PC-9 (cell line): Measurements from ENCODE around the gene C1orf74. TPM values are rescaled to one million over a fixed set of nuclear protein-coding genes. Genes with fewer than 3 reads are reported as not detected.

ENCODE experiments used
- BruUV-seq: library from RNA; stranded (reverse); fragments of 400-500 nt; replicated peaks from 2 replicates; lab custom pipeline; 2021; lab: Mats Ljungman, UMichigan
- CTCF ChIA-PET: fragments of 300-600 bp; sonication (Branson Sonifier 250); formaldehyde crosslinking; loops from one replicate; lab custom pipeline; 2022; ENCODE audit warnings: antibody characterized with exemption; lab: Charles Lee
- POLR2A ChIA-PET: fragments of 300-600 bp; sonication (Branson Sonifier 250); formaldehyde crosslinking; loops from one replicate; lab custom pipeline; 2022; ENCODE audit warnings: antibody characterized with exemption; ENCODE audit not compliant: unreplicated experiment; lab: Charles Lee
- DNase-seq, 2 experiments: peaks; one replicate each; pipeline versions ENCODE4 v3.0.0 to v3.0.0-alpha.2; 2015 to 2022; ENCODE audit warnings: mixed read lengths in 1 of 2
- H2AFZ ChIP-seq: fragments of 200-600 bp; sonication (generic); 2 replicates; pipeline ENCODE4 v1.8.1; 2017; ENCODE audit warnings: antibody characterized with exemption
- H3F3A ChIP-seq: fragments of 200-600 bp; sonication (generic); 2 replicates; pipeline ENCODE4 v1.8.1; 2017; ENCODE audit warnings: antibody characterized with exemption, mild to moderate bottlenecking, low read depth; ENCODE audit not compliant: insufficient read depth
- H3K27ac ChIP-seq: fragments of 200-600 bp; sonication (generic); 2 replicates; pipeline ENCODE4 v1.6.1; 2016; ENCODE audit warnings: mixed run types
- H3K27me3 ChIP-seq: fragments of 200-600 bp; sonication (generic); 2 replicates; pipeline ENCODE4 v1.6.1; 2016; ENCODE audit warnings: low read depth, mixed run types; ENCODE audit not compliant: insufficient read depth
- H3K36me3 ChIP-seq: fragments of 200-600 bp; sonication (generic); 2 replicates; pipeline ENCODE4 v1.6.1; 2016; ENCODE audit warnings: low read depth, mixed run types
- H3K4me1 ChIP-seq: fragments of 200-600 bp; sonication (generic); replicated peaks from 2 replicates; pipeline ENCODE4 v1.6.1; 2016; ENCODE audit warnings: mixed run types; ENCODE audit not compliant: insufficient read depth
- H3K4me2 ChIP-seq: fragments of 200-600 bp; sonication (generic); 2 replicates; pipeline ENCODE4 v1.6.1; 2017; ENCODE audit warnings: mixed run types
- H3K4me3 ChIP-seq: fragments of 200-600 bp; sonication (generic); 2 replicates; pipeline ENCODE4 v1.6.1; 2016; ENCODE audit warnings: mixed run types
- H3K79me2 ChIP-seq: fragments of 200-600 bp; sonication (generic); 2 replicates; pipeline ENCODE4 v1.6.1; 2017; ENCODE audit warnings: low read depth, mixed run types
- H3K9me2 ChIP-seq: fragments of 200-600 bp; sonication (generic); 2 replicates; pipeline ENCODE4 v1.8.1; 2017; ENCODE audit warnings: mild to moderate bottlenecking; ENCODE audit not compliant: insufficient read depth
- H3K9me3 ChIP-seq: fragments of 200-600 bp; sonication (generic); 2 replicates; pipeline ENCODE4 v1.8.1; 2016; ENCODE audit warnings: low read depth; ENCODE audit not compliant: insufficient read depth
- H4K20me1 ChIP-seq: fragments of 200-600 bp; sonication (generic); 2 replicates; pipeline ENCODE4 v1.8.1; 2017; ENCODE audit not compliant: insufficient read depth
- EZH2 ChIP-seq: fragments of 200-600 bp; sonication (generic); IDR thresholded peaks from 2 replicates; pipeline ENCODE4 v1.8.0; 2017; ENCODE audit warnings: antibody characterized with exemption, low read depth
- intact Hi-C: fragments of 100-400 bp; cut with micrococcal nuclease; formaldehyde crosslinking; loops from one replicate; pipeline ENCODE4 v1.10.0; 2022; ENCODE audit not compliant: unreplicated experiment
- total RNA-seq: library from RNA; stranded (reverse); gene quantifications from 2 replicates; pipeline ENCODE4 v1.2.3, GENCODE V29; 2021
- TF ChIP-seq, protein P1 (sequence below): fragments of 200-600 bp; sonication (generic); conservative IDR thresholded peaks from 2 replicates; pipeline ENCODE4 v1.6.1; 2017; ENCODE audit warnings: mixed run types, antibody characterized with exemption, mild to moderate bottlenecking, moderate library complexity

The C1orf74 gene
- total RNA-seq, 1 experiment from 2014 or later: 5.0 TPM

DNA sequence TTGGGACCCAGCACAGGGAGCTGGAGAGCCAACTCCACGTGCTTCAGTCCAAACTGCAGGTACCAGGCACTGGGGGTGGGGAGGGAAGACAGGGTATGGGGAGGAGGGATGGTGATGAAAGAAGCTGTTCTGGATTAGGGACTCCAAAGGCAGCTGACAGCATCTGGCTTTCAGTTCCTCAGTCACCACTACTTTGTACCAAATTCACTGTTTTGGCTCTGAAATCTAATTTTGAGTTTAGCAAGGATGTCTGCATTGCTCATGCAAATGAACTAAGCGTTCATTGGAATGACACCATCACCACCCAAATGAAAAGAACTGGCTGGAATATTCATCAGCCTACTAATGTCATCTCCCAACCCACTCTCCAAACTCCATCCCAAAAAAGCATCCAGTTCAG, 8.7 kb downstream of the C1orf74 start:
- intact Hi-C loops: no loop called here
- H3F3A ChIP-seq: 0 out of 2 replicates have a peak, but pooled peaks cover 3% of the 10 kb centered on the region
- H3K4me1 ChIP-seq: peaks cover 7% of the 10 kb centered on the region; the same call in 1 of the 2 replicates
- CTCF ChIA-PET: no interaction called here
- H3K4me2 ChIP-seq: no peak overlapping the region
- POLR2A ChIA-PET: no interaction called here
- no TSS peak for BruUV-seq
- no peak overlapping the region for H3K4me3 ChIP-seq
- no peak for DNase-seq
- TF ChIP-seq EZH2: no peak
- TF ChIP-seq, protein P1, sequence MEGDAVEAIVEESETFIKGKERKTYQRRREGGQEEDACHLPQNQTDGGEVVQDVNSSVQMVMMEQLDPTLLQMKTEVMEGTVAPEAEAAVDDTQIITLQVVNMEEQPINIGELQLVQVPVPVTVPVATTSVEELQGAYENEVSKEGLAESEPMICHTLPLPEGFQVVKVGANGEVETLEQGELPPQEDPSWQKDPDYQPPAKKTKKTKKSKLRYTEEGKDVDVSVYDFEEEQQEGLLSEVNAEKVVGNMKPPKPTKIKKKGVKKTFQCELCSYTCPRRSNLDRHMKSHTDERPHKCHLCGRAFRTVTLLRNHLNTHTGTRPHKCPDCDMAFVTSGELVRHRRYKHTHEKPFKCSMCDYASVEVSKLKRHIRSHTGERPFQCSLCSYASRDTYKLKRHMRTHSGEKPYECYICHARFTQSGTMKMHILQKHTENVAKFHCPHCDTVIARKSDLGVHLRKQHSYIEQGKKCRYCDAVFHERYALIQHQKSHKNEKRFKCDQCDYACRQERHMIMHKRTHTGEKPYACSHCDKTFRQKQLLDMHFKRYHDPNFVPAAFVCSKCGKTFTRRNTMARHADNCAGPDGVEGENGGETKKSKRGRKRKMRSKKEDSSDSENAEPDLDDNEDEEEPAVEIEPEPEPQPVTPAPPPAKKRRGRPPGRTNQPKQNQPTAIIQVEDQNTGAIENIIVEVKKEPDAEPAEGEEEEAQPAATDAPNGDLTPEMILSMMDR: no peak
- no peaks in the 10 kb centered on the region for H3K36me3 ChIP-seq
- H3K79me2 ChIP-seq: no peaks in the 10 kb centered on the region
- no peaks in the 10 kb centered on the region for H3K27me3 ChIP-seq
- no peaks in the 10 kb centered on the region for H4K20me1 ChIP-seq
- no peaks in the 10 kb centered on the region for H3K9me3 ChIP-seq
- no peak overlapping the region for H3K27ac ChIP-seq
- no peak overlapping the region for H2AFZ ChIP-seq
- H3K9me2 ChIP-seq: no peaks in the 10 kb centered on the region

DNA sequence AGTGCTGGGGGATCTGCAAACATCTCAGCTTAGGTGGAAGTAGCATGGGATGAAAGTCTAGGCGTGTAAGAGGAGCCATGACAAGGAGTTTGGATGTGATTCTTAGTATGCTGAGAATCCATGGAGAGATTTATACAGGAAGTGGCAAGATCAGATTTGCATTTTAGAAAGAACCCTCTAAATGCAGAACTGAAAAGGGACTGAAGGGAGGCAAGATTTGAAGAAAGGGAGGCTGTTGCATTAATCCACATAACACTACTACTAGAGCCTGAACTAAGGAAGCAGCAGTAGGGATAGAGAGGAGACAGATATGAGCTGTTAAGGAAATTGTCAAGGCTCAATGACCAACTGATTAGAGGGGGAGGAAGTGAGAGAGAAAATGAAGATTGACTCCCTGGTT, 9.8 kb downstream of the C1orf74 start:
- H3K27ac ChIP-seq: no peak overlapping the region
- intact Hi-C loops: no loop called here
- H3K9me2 ChIP-seq: no peaks in the 10 kb centered on the region
- H3F3A ChIP-seq: peaks cover 3% of the 10 kb centered on the region; the same call in 1 of the 2 replicates
- TF ChIP-seq, protein P1: no peak
- no peak for TF ChIP-seq EZH2
- H2AFZ ChIP-seq: no peak overlapping the region
- H3K4me3 ChIP-seq: no peak overlapping the region
- H3K27me3 ChIP-seq: no peaks in the 10 kb centered on the region
- CTCF ChIA-PET: no interaction called here
- POLR2A ChIA-PET: no interaction called here
- BruUV-seq: no TSS peak
- H4K20me1 ChIP-seq: no peaks in the 10 kb centered on the region
- no peaks in the 10 kb centered on the region for H3K79me2 ChIP-seq
- no peaks in the 10 kb centered on the region for H3K9me3 ChIP-seq
- H3K4me1 ChIP-seq: no peaks in the 10 kb centered on the region
- no peaks in the 10 kb centered on the region for H3K36me3 ChIP-seq
- H3K4me2 ChIP-seq: no peak overlapping the region
- no peak for DNase-seq

GRCh38 chr1:209772126-209772525, 12.2 kb downstream of the C1orf74 start:
- no TSS peak for BruUV-seq
- ChIA-PET CTCF (no interaction called here), POLR2A (interaction anchor here (0.5 kb wide), 1 partner anchor 1339 kb away, joined by 3 read pairs; no protein-coding TSS in a partner anchor)
- H3K4me2 ChIP-seq: no peak overlapping the region
- H3K27me3 ChIP-seq: no peaks in the 10 kb centered on the region
- H3K4me3 ChIP-seq: no peak overlapping the region
- H3K79me2 ChIP-seq: no peaks in the 10 kb centered on the region
- no peaks in the 10 kb centered on the region for H3K9me3 ChIP-seq
- no peaks in the 10 kb centered on the region for H3K9me2 ChIP-seq
- H3K27ac ChIP-seq: no peak overlapping the region
- DNase-seq: no peak
- no peaks in the 10 kb centered on the region for H3K36me3 ChIP-seq
- TF ChIP-seq, protein P1: no peak
- TF ChIP-seq EZH2: no peak
- no peak overlapping the region for H2AFZ ChIP-seq
- peaks cover 3% of the 10 kb centered on the region; the same call in 1 of the 2 replicates for H3F3A ChIP-seq
- H4K20me1 ChIP-seq: no peaks in the 10 kb centered on the region
- intact Hi-C loops: no loop called here
- H3K4me1 ChIP-seq: no peaks in the 10 kb centered on the region
